H1 (cell line): ENCODE measurements around the gene NQO2. TPM values are rescaled to one million over a fixed set of nuclear protein-coding genes. Genes with fewer than 3 reads are reported as not detected.
"Not testable (repeated sequence)": the region's sequence is repeated elsewhere in the genome, so short reads cannot be mapped to it uniquely, and the experiment has no call there.

Source experiments
- CTCF ChIA-PET: fragments of 300-600 bp; sonication (Branson Sonifier 250); formaldehyde crosslinking; loops from one replicate; lab custom pipeline; 2021; ENCODE audit not compliant: partially characterized antibody; lab: Charles Lee
- POLR2A ChIA-PET: fragments of 300-600 bp; sonication (Branson Sonifier 250); formaldehyde crosslinking; loops from one replicate; lab custom pipeline; 2021; ENCODE audit warnings: inconsistent platforms; ENCODE audit not compliant: partially characterized antibody; lab: Charles Lee
- DNase-seq, 2 experiments: peaks; one replicate each; pipeline versions ENCODE4 v3.0.0 to v3.0.0-alpha.2; 2010 to 2022; ENCODE audit warnings: low spot score in 2 of 2, low read depth in 1 of 2, mixed read lengths in 1 of 2
- FAIRE-seq: peaks from 2 replicates; lab custom pipeline; 2011; peaks lifted over from hg19 to GRCh38; lab: Jason Lieb, UNC
- H2AFZ ChIP-seq: 2 replicates; pipeline ENCODE4 v1.8.1; 2012; ENCODE audit warnings: low read length, inconsistent platforms
- H2AK5ac ChIP-seq: 2 replicates; pipeline ENCODE4 v1.6.1; 2013; ENCODE audit warnings: low read depth, low read length
- H2BK120ac ChIP-seq: replicated peaks from 2 replicates; pipeline ENCODE3; 2013; ENCODE audit warnings: low read depth, low read length, inconsistent platforms
- H2BK12ac ChIP-seq: 2 replicates; pipeline ENCODE4 v1.6.1; 2013; ENCODE audit warnings: low read depth, low read length
- H2BK15ac ChIP-seq: 2 replicates; pipeline ENCODE4 v1.6.1; 2013; ENCODE audit warnings: low read length
- H2BK20ac ChIP-seq: 2 replicates; pipeline ENCODE4 v1.6.1; 2013; ENCODE audit warnings: low read length
- H2BK5ac ChIP-seq: 2 replicates; pipeline ENCODE4 v1.6.1; 2013; ENCODE audit warnings: low read depth, low read length
- H3K14ac ChIP-seq: 2 replicates; pipeline ENCODE4 v1.6.1; 2013; ENCODE audit warnings: inconsistent platforms; ENCODE audit not compliant: insufficient read length
- H3K18ac ChIP-seq: 2 replicates; pipeline ENCODE4 v1.6.1; 2013; ENCODE audit warnings: low read length; ENCODE audit errors: extremely low read depth
- H3K23ac ChIP-seq: 2 replicates; pipeline ENCODE4 v1.6.1; 2013; ENCODE audit warnings: inconsistent platforms; ENCODE audit not compliant: insufficient read length
- H3K23me2 ChIP-seq: 2 replicates; pipeline ENCODE4 v1.6.1; 2013; ENCODE audit warnings: low read depth, low read length
- H3K27ac ChIP-seq: 2 replicates; pipeline ENCODE4 v1.6.1; 2011; ENCODE audit warnings: low read depth, low read length, inconsistent platforms
- H3K27me3 ChIP-seq, 4 experiments: replicated peaks in 1 of 4; 1 replicate in 1 of 4; 2 replicates in 3 of 4; pipeline versions ENCODE4 v1.6.1 to v1.8.1; 2011 to 2013; ENCODE audit warnings: low read length in 3 of 4, mild to moderate bottlenecking in 3 of 4, inconsistent platforms in 2 of 4, mixed read lengths in 2 of 4, moderate library complexity in 1 of 4; ENCODE audit not compliant: control insufficient read depth in 3 of 4, insufficient read depth in 3 of 4; ENCODE audit errors: extremely low read depth in 1 of 4
- H3K36me3 ChIP-seq, 4 experiments: 2 replicates each; pipeline versions ENCODE4 v1.6.1 to v1.8.1; 2011 to 2013; ENCODE audit warnings: mild to moderate bottlenecking in 4 of 4, low read length in 3 of 4, moderate library complexity in 2 of 4, control low read depth in 1 of 4, inconsistent platforms in 1 of 4; ENCODE audit not compliant: insufficient read depth in 4 of 4, control insufficient read depth in 2 of 4
- H3K4ac ChIP-seq: replicated peaks from 2 replicates; pipeline ENCODE3; 2013; ENCODE audit warnings: low read length, low read depth, mixed read lengths, inconsistent platforms; ENCODE audit not compliant: insufficient read length
- H3K4me1 ChIP-seq, 4 experiments: replicated peaks in 1 of 4; 1 replicate in 1 of 4; 2 replicates in 3 of 4; pipeline versions ENCODE4 v1.6.1 to v1.8.1; 2011 to 2013; ENCODE audit warnings: low read length in 3 of 4, inconsistent platforms in 2 of 4, mixed read lengths in 1 of 4; ENCODE audit not compliant: insufficient read depth in 4 of 4, control insufficient read depth in 3 of 4
- H3K4me2 ChIP-seq, 2 experiments: 2 replicates each; pipeline versions ENCODE4 v1.6.1 to v1.8.1; 2011 to 2013; ENCODE audit warnings: low read depth in 2 of 2, low read length in 2 of 2, control low read depth in 1 of 2, inconsistent platforms in 1 of 2, mild to moderate bottlenecking in 1 of 2; ENCODE audit not compliant: insufficient read depth in 1 of 2
- H3K4me3 ChIP-seq, 4 experiments: fragments of 200-600, 300-600 bp in 1 of 4; sonication (generic), shearing (Covaris generic), sonication (Bioruptor Twin) in 1 of 4; 2 replicates each; pipeline versions ENCODE4 v1.5.1 to v1.8.1; 2011 to 2016; ENCODE audit warnings: low read length in 4 of 4, low read depth in 3 of 4, control low read depth in 2 of 4, inconsistent platforms in 2 of 4, mild to moderate bottlenecking in 2 of 4, mixed read lengths in 1 of 4, moderate library complexity in 1 of 4; ENCODE audit not compliant: insufficient read depth in 2 of 4; ENCODE audit errors: extremely low read depth in 1 of 4
- H3K56ac ChIP-seq: replicated peaks from 2 replicates; pipeline ENCODE3; 2013; ENCODE audit warnings: low read depth, mild to moderate bottlenecking, mixed read lengths, low read length, inconsistent platforms; ENCODE audit not compliant: insufficient read length
- H3K79me1 ChIP-seq: 2 replicates; pipeline ENCODE4 v1.6.1; 2013; ENCODE audit warnings: low read depth, low read length, control low read depth
- H3K79me2 ChIP-seq, 2 experiments: 2 replicates each; pipeline versions ENCODE4 v1.6.1 to v1.8.1; 2012 to 2013; ENCODE audit warnings: low read length in 2 of 2, mild to moderate bottlenecking in 2 of 2, inconsistent platforms in 1 of 2; ENCODE audit not compliant: insufficient read depth in 2 of 2, control insufficient read depth in 1 of 2
- H3K9ac ChIP-seq, 4 experiments: replicated peaks in 1 of 4; 1 replicate in 1 of 4; 2 replicates in 3 of 4; pipeline versions ENCODE4 v1.6.1 to v1.8.1; 2011 to 2013; ENCODE audit warnings: low read depth in 3 of 4, low read length in 3 of 4, control low read depth in 2 of 4, mild to moderate bottlenecking in 2 of 4, moderate library complexity in 2 of 4, inconsistent platforms in 1 of 4; ENCODE audit errors: extremely low read depth in 1 of 4
- H3K9me3 ChIP-seq, 2 experiments: 2 replicates each; pipeline versions ENCODE4 v1.6.1 to v1.8.1; 2012 to 2013; ENCODE audit warnings: mild to moderate bottlenecking in 2 of 2, moderate library complexity in 2 of 2, control low read depth in 1 of 2, inconsistent platforms in 1 of 2, low read depth in 1 of 2, low read length in 1 of 2, mixed read lengths in 1 of 2; ENCODE audit not compliant: insufficient read depth in 2 of 2
- H4K20me1 ChIP-seq, 2 experiments: replicated peaks in 1 of 2; 2 replicates each; pipeline versions ENCODE3 to v1.8.1; 2011 to 2013; ENCODE audit warnings: inconsistent platforms in 2 of 2, low read length in 2 of 2, mild to moderate bottlenecking in 1 of 2; ENCODE audit not compliant: insufficient read depth in 2 of 2, control insufficient read depth in 1 of 2
- H4K5ac ChIP-seq: 2 replicates; pipeline ENCODE4 v1.6.1; 2013; ENCODE audit warnings: low read length, low read depth, mixed read lengths, inconsistent platforms; ENCODE audit not compliant: insufficient read length
- H4K8ac ChIP-seq: 2 replicates; pipeline ENCODE4 v1.8.0; 2013; ENCODE audit warnings: mild to moderate bottlenecking, moderate library complexity, low read length, inconsistent platforms; ENCODE audit not compliant: insufficient read depth; ENCODE audit errors: extremely low read depth
- H4K91ac ChIP-seq: replicated peaks from 2 replicates; pipeline ENCODE3; 2013; ENCODE audit warnings: low read length, mixed read lengths, inconsistent platforms; ENCODE audit not compliant: insufficient read length
- BRCA1 ChIP-seq: IDR thresholded peaks from 2 replicates; pipeline ENCODE4 v1.6.1; 2012; ENCODE audit warnings: low read depth, low read length, improper control_type of control experiment
- CBX8 ChIP-seq: fragments of 300-800, 300-1000 bp; sonication (generic); IDR thresholded peaks from 2 replicates; pipeline ENCODE4 v1.7.1; 2016; ENCODE audit warnings: low read depth, low read length, borderline replicate concordance
- KDM4A ChIP-seq: IDR thresholded peaks from one replicate; pipeline ENCODE4 v1.7.1; 2012; ENCODE audit warnings: low read depth, mild to moderate bottlenecking, moderate library complexity, low read length, inconsistent platforms; ENCODE audit not compliant: severe bottlenecking
- NANOG ChIP-seq: IDR thresholded peaks from 2 replicates; pipeline ENCODE4 v1.6.1; 2011; ENCODE audit warnings: low read length, low read depth, mild to moderate bottlenecking, inconsistent platforms; ENCODE audit not compliant: insufficient read depth, poor library complexity, severe bottlenecking
- TAF7 ChIP-seq: optimal IDR thresholded peaks from 2 replicates; pipeline ENCODE3; 2011; ENCODE audit warnings: low read depth, mild to moderate bottlenecking, inconsistent platforms, low read length, moderate library complexity, borderline replicate concordance
- whole genome bisulfite sequencing, 2 experiments: shearing (Covaris generic) in 1 of 2; methylation state at CpG; one replicate each; pipeline versions ENCODE4 v1.1.6 to v1.1.7; 2013 to 2015; ENCODE audit warnings: low lambda C conversion rate in 2 of 2, mixed read lengths in 2 of 2, inconsistent platforms in 1 of 2, low coverage in 1 of 2, missing lambda C conversion rate in 1 of 2; ENCODE audit not compliant: insufficient replicate concordance in 2 of 2, insufficient coverage in 1 of 2, insufficient read length in 1 of 2; ENCODE audit errors: extremely low coverage in 1 of 2, missing lambda C conversion rate in 1 of 2; 5-methylcytosine and 5-hydroxymethylcytosine counted together
- polyA plus RNA-seq, 7 experiments: library from polyadenylated mRNA; depleted of rRNA in 3 of 7; stranded (reverse) in 5 of 7; unstranded in 2 of 7; fragments of >200 nt in 5 of 7; fragments of 200-250 nt in 2 of 7; gene quantifications; 1 replicate in 5 of 7; 2 replicates in 1 of 7; 4 replicates in 1 of 7; pipeline versions ENCODE4 v1.2.1 to v1.2.3, GENCODE V29; 2011 to 2013; ENCODE audit warnings: missing spikeins in 2 of 7, mixed read lengths in 2 of 7
- total RNA-seq: library from RNA; stranded (reverse); fragmentation: NEBNext Ultra II Directional; extraction: Animal tissue kit (Norgen Biotek cat#: 25700); gene quantifications from 2 replicates; pipeline ENCODE4 v1.2.1, GENCODE V29; 2021

NQO2 gene
- total and polyA plus RNA-seq, 2 of the 8 experiments (the other 6 are each of a cell fraction or from before 2014, with no cell fraction given) = 135 to 168 TPM

DNA sequence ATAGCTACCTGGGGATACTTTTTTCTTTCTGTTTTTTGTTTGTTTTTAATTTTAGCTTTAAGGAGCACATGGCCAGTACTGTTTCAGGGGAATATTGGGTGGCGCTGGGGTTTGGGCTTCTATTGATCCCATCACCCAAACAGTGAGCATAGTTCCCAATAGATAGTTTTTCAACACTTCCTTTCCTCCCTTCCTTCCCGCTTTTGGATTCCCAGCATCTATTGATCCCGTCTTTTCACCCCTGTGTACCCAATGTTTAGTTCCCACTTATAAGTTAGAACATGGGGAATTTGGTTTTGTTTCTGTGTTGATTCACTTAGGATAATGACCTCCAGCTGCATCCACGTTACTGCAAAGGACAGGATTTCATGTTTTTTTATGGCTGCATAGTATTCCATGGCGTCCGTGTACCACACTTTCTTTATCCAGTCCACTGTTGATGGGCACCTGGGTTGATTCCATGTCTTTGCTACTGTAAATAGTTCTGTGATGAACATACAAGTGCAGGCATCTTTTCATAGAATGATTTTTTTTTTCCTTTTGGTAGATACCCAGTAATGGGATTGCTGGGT is 20.1 kb downstream of the NQO2 start (continued):
- no peak for TF ChIP-seq NANOG
- no peak for TF ChIP-seq KDM4A
- no peak for TF ChIP-seq TAF7
- no peak for TF ChIP-seq CBX8
- TF ChIP-seq BRCA1 = no peak

DNA sequence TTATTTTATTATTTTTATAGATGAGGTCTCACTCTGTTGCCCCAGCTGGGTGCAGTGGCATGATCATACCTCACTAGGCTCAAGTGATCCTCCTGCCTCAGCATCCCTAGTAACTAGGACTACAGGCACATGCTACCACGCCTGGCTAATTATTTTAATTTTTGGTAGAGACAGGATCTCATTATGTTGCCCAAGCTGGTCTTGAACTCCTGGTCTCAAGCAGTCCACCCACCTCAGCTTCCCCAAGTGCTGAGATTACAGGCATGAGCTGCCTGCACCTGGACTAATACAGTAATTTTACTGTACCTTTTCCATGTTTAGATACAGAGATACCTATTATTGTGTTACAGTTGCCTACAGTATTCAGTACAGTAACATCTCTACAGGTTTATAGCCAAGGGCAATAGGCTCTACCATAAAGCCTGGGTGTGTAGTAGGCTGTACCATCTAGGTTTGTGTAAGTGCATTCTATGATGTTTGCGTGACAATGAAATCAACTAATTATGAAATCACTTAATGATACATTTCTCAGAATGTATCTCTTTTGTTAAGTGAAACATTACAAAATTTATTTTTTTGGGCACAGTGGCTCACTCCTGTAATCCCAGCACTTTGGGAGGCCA is 21.4 kb downstream of the NQO2 start:
- not testable (repeated sequence) for H4K20me1 ChIP-seq, H3K14ac ChIP-seq, H2BK12ac ChIP-seq, H3K56ac ChIP-seq, H2AFZ ChIP-seq, H3K23me2 ChIP-seq, FAIRE-seq, H3K9ac ChIP-seq, H3K79me2 ChIP-seq, H2AK5ac ChIP-seq, DNase-seq, H4K91ac ChIP-seq, H3K27me3 ChIP-seq, H3K9me3 ChIP-seq, H4K5ac ChIP-seq, H3K23ac ChIP-seq, H3K27ac ChIP-seq, H3K79me1 ChIP-seq, H4K8ac ChIP-seq, H3K4ac ChIP-seq, H3K4me2 ChIP-seq, H2BK5ac ChIP-seq, H2BK15ac ChIP-seq, H3K18ac ChIP-seq, H3K4me3 ChIP-seq, H2BK20ac ChIP-seq, H2BK120ac ChIP-seq
- Histone ChIP-seq H3K4me1 (peaks cover 6 to 17% (median 11%) of the 10 kb centered on the region in 4 experiments), H3K36me3 (peaks cover 3 to 42% (median 31%) of the 10 kb centered on the region in 4 experiments)
- WGBS, 2 experiments = 87% methylated on average over 2 of the region's 2 CpGs; no CpG with 5 or more reads in 1 of the 2 experiments
- ChIA-PET POLR2A (interaction anchor here (0.5 to 5.7 kb wide), 6 partner anchors 10 to 43 kb away, joined by 3 to 33 read pairs (median 3); partner anchors contain the start of gene NQO2), CTCF (interaction anchor here (1.5 kb wide), 1 partner anchor 11 kb away, joined by 4 read pairs; no protein-coding TSS in a partner anchor)
